PC-9 (cell line): Measurements from ENCODE around the gene MAPKBP1.

Source experiments
- CTCF ChIP-seq: fragments of 200-600 bp; sonication (generic); conservative IDR thresholded peaks from 2 replicates; pipeline ENCODE4 v1.6.1; 2017; ENCODE audit warnings: mixed run types, antibody characterized with exemption, mild to moderate bottlenecking, moderate library complexity
- EZH2 ChIP-seq: fragments of 200-600 bp; sonication (generic); IDR thresholded peaks from 2 replicates; pipeline ENCODE4 v1.8.0; 2017; ENCODE audit warnings: antibody characterized with exemption, low read depth

- TF ChIP-seq CTCF (no peak), EZH2 (no peak)
Observed at GRCh38 chr15:41809526-41810220, 35.4 kb downstream of the MAPKBP1 start.
